ENCODE measurements around the gene EFCAB14. TPM values are rescaled to one million over a fixed set of nuclear protein-coding genes. Genes with fewer than 3 reads are reported as not detected.

The EFCAB14 gene
- total and polyA plus RNA-seq, 2 experiments from 2014 or later, result 38.5 to 79.3 TPM

GRCh38 chr1:46725736-46726108 is 6.8 kb upstream of the EFCAB14 start:
- Histone ChIP-seq H3K9me2 (replicated peaks; ENCODE audit: insufficient read depth) (no peaks in the 10 kb centered on the region), H3K27me3 (no peaks in the 10 kb centered on the region), H3K4me3 (no peak overlapping the region), H3K27ac (no peak overlapping the region), H4K20me1 (ENCODE audit: insufficient read depth, poor library complexity, severe bottlenecking) (no peaks in the 10 kb centered on the region), H2AFZ (no peak overlapping the region), H3K4me2 (no peak overlapping the region), H3K9me3 (ENCODE audit: low read depth) (no peaks in the 10 kb centered on the region), H3K36me3 (replicated peaks; ENCODE audit: insufficient read depth, low read depth) (no peaks in the 10 kb centered on the region), H3K4me1 (ENCODE audit: insufficient read depth) (no peaks in the 10 kb centered on the region), H3K79me2 (no peaks in the 10 kb centered on the region)
- WGBS (ENCODE audit: low lambda C conversion rate, missing lambda C conversion rate), result 83% methylated on average over 3 of the region's 3 CpGs
- TF ChIP-seq CTCF (IDR thresholded peaks at IDR 0.05; ENCODE audit: poor library complexity) (no peak), EZH2phosphoT487 (IDR thresholded peaks at IDR 0.05; ENCODE audit: low read depth, severe bottlenecking, unreplicated experiment) (no peak), EZH2 (IDR thresholded peaks at IDR 0.05; ENCODE audit: borderline replicate concordance) (no peak)
- peak; percentile 43 for DNase-seq (ENCODE audit: low spot score)

DNA sequence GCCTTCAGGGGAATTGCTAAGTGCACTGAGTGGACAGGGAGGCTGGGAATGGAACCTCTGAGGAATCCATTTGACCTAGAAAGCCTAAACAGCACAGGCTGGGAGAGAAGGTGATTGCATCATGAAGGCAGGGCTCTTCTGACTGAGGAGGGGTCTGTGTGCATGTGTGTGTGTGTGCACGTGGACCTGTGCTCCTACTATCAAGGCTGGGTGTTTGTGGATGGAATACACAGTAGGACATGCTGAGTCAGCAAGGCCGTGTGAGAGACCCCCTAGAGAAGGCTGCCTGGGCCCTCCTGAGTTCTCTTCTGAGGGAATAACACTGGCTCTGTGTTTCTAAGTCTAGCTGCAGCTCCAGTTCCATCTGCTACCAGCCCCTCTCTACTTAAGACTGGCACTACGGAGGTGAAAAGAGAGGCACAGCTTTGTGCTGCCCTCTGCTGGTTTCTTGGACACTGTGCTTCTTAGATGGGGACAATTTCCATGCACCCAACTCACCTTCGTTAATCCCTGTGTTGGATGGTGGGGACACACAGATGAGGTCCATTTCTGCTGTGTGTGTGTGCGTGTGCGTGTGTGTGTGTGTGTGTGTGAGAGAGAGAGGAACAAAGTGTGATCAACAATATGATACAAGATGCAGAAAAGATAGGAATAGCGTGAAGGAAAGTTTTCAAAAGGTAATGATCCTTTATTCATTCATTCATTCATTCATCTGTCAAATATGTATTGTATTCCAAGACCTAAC is 6.2 kb upstream of the EFCAB14 start:
- Histone ChIP-seq H3K9me2 (replicated peaks; ENCODE audit: insufficient read depth) (no peaks in the 10 kb centered on the region), H4K20me1 (ENCODE audit: insufficient read depth, poor library complexity, severe bottlenecking) (no peaks in the 10 kb centered on the region), H3K4me2 (no peak overlapping the region), H2AFZ (no peak overlapping the region), H3K9me3 (ENCODE audit: low read depth) (no peaks in the 10 kb centered on the region), H3K27me3 (no peaks in the 10 kb centered on the region), H3K4me3 (no peak overlapping the region), H3K4me1 (ENCODE audit: insufficient read depth) (no peaks in the 10 kb centered on the region), H3K79me2 (no peaks in the 10 kb centered on the region), H3K36me3 (replicated peaks; ENCODE audit: insufficient read depth, low read depth) (no peaks in the 10 kb centered on the region), H3K27ac (no peak overlapping the region)
- WGBS (ENCODE audit: low lambda C conversion rate, missing lambda C conversion rate), result 21% methylated on average over 7 of the region's 7 CpGs
- peak; percentile 84 for TF ChIP-seq CTCF (IDR thresholded peaks at IDR 0.05; ENCODE audit: poor library complexity)
- TF ChIP-seq EZH2 (IDR thresholded peaks at IDR 0.05; ENCODE audit: borderline replicate concordance), result no peak
- peak; percentile 88 for DNase-seq (ENCODE audit: low spot score)

GRCh38 chr1:46723901-46724300 is 5.0 kb upstream of the EFCAB14 start:
- WGBS (ENCODE audit: low lambda C conversion rate, missing lambda C conversion rate), result 74% methylated on average over 3 of the region's 4 CpGs

More at GRCh38 chr1:46723901-46724300, 5.0 kb upstream of the EFCAB14 start:
- no peaks in the 10 kb centered on the region for H3K9me2 ChIP-seq (replicated peaks; ENCODE audit: insufficient read depth)
- no peak overlapping the region for H3K4me2 ChIP-seq
- H3K36me3 ChIP-seq (replicated peaks; ENCODE audit: insufficient read depth, low read depth), result no peaks in the 10 kb centered on the region
- DNase-seq (ENCODE audit: low spot score), result no peak
- H3K27me3 ChIP-seq, result no peaks in the 10 kb centered on the region
- no peaks in the 10 kb centered on the region for H3K79me2 ChIP-seq
- H2AFZ ChIP-seq, result no peak overlapping the region
- H3K4me1 ChIP-seq (ENCODE audit: insufficient read depth), result no peaks in the 10 kb centered on the region
- no peak for TF ChIP-seq CTCF (IDR thresholded peaks at IDR 0.05; ENCODE audit: poor library complexity)
- no peak for TF ChIP-seq EZH2 (IDR thresholded peaks at IDR 0.05; ENCODE audit: borderline replicate concordance)
- no peak for TF ChIP-seq EZH2phosphoT487 (IDR thresholded peaks at IDR 0.05; ENCODE audit: low read depth, severe bottlenecking, unreplicated experiment)
- H3K9me3 ChIP-seq (ENCODE audit: low read depth), result no peaks in the 10 kb centered on the region
- H3K4me3 ChIP-seq, result no peak overlapping the region
- no peak overlapping the region for H3K27ac ChIP-seq
- H4K20me1 ChIP-seq (ENCODE audit: insufficient read depth, poor library complexity, severe bottlenecking), result no peaks in the 10 kb centered on the region
